ENCODE data around the gene TNN. TPM values are rescaled to one million over a fixed set of nuclear protein-coding genes. Genes with fewer than 3 reads are reported as not detected.
"Not testable (repeated sequence)": the region's sequence is repeated elsewhere in the genome, so short reads cannot be mapped to it uniquely, and the experiment has no call there.

TNN gene
- total RNA-seq, 2 experiments from 2014 or later: not detected

DNA sequence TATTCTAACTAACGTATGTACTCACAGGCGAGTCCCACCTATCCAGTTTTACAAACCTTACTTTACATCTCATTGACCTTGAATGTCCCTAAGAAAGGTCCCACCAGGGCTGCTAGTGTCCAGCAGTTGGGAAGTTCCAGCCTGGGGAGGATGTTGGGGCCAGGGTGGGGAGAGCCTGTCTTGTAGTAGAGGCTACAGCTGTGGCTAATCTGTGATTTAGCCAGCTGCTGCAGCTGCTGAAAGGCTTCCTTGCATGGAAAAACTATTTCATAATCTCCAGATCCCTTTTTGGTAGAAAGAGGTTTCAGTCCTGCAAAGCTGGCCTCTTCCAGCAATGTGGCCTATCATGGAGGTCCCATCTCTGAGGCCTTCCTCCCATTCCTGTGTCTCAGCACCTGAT, 23.1 kb downstream of the TNN start:
- intact Hi-C loops (cut with micrococcal nuclease): no loop called here
- no peak overlapping the region for H3K4me3 Mint-ChIP-seq
- no peak overlapping the region for H3K27ac Mint-ChIP-seq
- no peaks in the 10 kb centered on the region for H3K4me1 Mint-ChIP-seq (ENCODE audit: low read depth)
- no peaks in the 10 kb centered on the region for H3K27me3 Mint-ChIP-seq (ENCODE audit: low read depth)
- H3K36me3 Mint-ChIP-seq (ENCODE audit: low read depth): no peaks in the 10 kb centered on the region
- no peaks in the 10 kb centered on the region for H3K9me3 Mint-ChIP-seq
- no peak for DNase-seq
- CTCF ChIA-PET: interaction anchor here (1.6 kb wide), 1 partner anchor 34 kb away, joined by 5 read pairs; no protein-coding TSS in a partner anchor

DNA sequence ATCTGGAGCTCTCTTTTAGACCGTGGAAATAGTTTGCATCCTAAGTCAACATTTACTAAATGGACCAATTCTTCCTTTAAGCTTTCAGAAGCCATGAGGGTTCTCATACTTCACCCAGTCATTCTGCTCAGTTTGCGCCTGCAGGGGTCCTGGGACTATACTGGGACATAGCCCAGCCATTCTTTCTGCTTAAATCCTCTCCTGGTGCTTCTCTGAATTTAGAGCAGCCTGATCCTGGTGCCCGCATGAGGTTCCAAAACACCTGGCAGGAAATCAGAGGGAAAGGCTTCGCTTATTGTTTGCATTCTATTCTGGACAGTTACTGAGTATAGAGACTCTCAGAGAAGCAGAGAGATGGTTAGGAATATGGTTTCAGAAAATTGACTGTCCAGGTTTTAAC, 27.0 kb downstream of the TNN start:
- Mint-ChIP-seq H3K36me3 (ENCODE audit: low read depth) (no peaks in the 10 kb centered on the region), H3K4me3 (no peak overlapping the region), H3K27ac (no peak overlapping the region), H3K9me3 (no peaks in the 10 kb centered on the region), H3K4me1 (ENCODE audit: low read depth) (no peaks in the 10 kb centered on the region), H3K27me3 (ENCODE audit: low read depth) (no peaks in the 10 kb centered on the region)
- CTCF ChIA-PET: no interaction called here
- DNase-seq: no peak
- intact Hi-C loops (cut with micrococcal nuclease): no loop called here

DNA sequence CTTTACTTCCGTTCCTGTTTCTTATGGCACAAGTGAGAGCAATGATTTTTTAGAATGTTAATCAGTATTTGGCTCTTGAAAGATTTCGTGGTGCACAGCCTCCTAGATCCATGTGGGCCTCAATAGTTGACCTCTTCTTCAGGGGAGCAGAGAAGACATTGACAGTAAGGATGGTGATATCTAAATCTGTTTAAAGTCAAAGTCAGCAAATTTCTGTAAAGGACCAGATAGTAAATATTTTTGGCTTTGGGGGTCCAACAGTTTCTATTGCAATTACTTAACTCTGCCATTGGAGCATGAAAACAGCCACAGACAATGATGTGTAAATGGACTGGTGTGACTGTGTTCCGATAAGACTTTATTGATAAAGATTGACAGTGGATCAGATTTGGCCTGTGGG, 27.4 kb downstream of the TNN start:
- no peak for DNase-seq
- CTCF ChIA-PET: no interaction called here
- H3K36me3 Mint-ChIP-seq (ENCODE audit: low read depth): no peaks in the 10 kb centered on the region

DNA sequence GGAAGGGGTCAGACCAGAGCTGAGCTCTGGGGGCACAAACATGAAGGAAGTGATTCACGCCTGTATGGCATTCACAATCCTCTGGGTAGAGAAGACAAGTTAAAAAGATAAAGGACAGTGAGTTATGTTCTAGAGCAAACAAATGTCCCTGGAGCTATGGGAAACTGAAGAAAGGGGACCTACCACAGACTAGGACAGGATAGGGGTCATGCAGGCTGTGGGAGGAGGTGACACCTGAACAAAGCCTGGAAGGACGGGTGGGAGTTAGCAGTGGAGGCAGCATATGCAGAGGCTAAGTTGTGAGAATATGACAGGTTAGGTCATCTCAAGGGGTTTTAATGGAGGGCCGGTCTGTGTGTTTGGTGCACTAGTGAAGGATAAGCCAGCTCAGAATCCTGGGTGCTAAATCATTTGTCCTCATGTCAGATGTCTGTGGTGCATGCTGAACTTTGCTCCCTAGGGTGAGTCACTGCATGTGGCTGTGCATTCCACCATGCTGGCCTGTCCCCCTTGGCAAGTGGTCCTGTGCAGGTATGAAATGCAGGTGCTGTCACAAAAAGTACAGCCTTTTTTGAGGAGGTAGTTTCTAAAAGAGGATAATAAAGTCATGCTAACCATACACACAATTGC, 28.5 kb downstream of the TNN start:
- no peaks in the 10 kb centered on the region for H3K36me3 Mint-ChIP-seq (ENCODE audit: low read depth)

More for the DNA sequence above, 27.4 kb downstream of the TNN start:
- Mint-ChIP-seq H3K9me3 (no peaks in the 10 kb centered on the region), H3K4me3 (no peak overlapping the region), H3K27ac (no peak overlapping the region), H3K4me1 (ENCODE audit: low read depth) (no peaks in the 10 kb centered on the region), H3K27me3 (ENCODE audit: low read depth) (no peaks in the 10 kb centered on the region)
- intact Hi-C loops (cut with micrococcal nuclease): no loop called here

DNA sequence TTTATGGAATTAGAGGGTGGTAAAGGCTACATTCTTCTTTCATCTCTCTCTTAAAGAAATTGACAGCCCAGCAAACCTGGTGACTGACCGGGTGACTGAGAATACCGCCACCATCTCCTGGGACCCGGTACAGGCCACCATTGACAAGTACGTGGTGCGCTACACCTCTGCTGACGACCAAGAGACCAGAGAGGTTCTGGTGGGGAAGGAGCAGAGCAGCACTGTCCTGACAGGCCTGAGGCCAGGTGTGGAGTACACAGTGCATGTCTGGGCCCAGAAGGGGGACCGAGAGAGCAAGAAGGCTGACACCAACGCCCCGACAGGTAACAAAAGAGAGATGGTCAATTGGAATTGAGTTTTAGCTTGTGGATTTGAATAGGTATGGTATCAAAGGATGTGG, 29.7 kb downstream of the TNN start:
- Mint-ChIP-seq H3K27me3 (ENCODE audit: low read depth) (no peaks in the 10 kb centered on the region), H3K9me3 (no peaks in the 10 kb centered on the region), H3K4me3 (no peak overlapping the region), H3K4me1 (ENCODE audit: low read depth) (no peaks in the 10 kb centered on the region), H3K27ac (no peak overlapping the region), H3K36me3 (ENCODE audit: low read depth) (no peaks in the 10 kb centered on the region)
- DNase-seq: no peak
- intact Hi-C loops (cut with micrococcal nuclease): no loop called here
- CTCF ChIA-PET: no interaction called here

More for the DNA sequence above, 28.5 kb downstream of the TNN start:
- CTCF ChIA-PET: no interaction called here
- H3K4me1 Mint-ChIP-seq (ENCODE audit: low read depth): no peaks in the 10 kb centered on the region
- DNase-seq: no peak
- no peak overlapping the region for H3K27ac Mint-ChIP-seq
- no peaks in the 10 kb centered on the region for H3K9me3 Mint-ChIP-seq
- no peak overlapping the region for H3K4me3 Mint-ChIP-seq
- intact Hi-C loops (cut with micrococcal nuclease): no loop called here
- no peaks in the 10 kb centered on the region for H3K27me3 Mint-ChIP-seq (ENCODE audit: low read depth)

DNA sequence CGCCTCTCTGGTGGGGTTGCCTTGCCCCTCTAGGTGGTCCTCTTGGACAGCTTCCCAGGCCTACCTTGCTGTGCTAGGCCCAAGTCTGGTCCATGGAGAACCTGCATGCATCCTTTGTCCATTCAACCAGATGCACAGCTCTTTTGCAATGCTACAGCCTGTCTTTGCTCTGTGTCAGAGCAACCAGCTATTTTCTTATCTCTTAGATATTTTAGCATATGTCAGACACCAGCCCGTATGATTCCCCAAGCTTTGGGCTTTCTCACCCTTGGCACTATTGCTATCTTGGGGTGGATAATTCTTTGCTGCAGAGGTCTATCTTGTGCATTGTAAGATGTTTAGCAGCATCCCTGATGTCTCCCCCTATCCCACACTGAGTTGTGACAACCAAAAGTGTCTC, 32.3 kb downstream of the TNN start:
- no peak overlapping the region for H3K4me3 Mint-ChIP-seq
- no peaks in the 10 kb centered on the region for H3K36me3 Mint-ChIP-seq (ENCODE audit: low read depth)
- no peak for DNase-seq
- no peaks in the 10 kb centered on the region for H3K9me3 Mint-ChIP-seq
- intact Hi-C loops (cut with micrococcal nuclease): no loop called here
- CTCF ChIA-PET: interaction anchor here (0.7 to 1.2 kb wide), 2 partner anchors 13 to 70 kb away, joined by 3 read pairs; no protein-coding TSS in a partner anchor
- no peak overlapping the region for H3K27ac Mint-ChIP-seq
- H3K27me3 Mint-ChIP-seq (ENCODE audit: low read depth): no peaks in the 10 kb centered on the region
- no peaks in the 10 kb centered on the region for H3K4me1 Mint-ChIP-seq (ENCODE audit: low read depth)

DNA sequence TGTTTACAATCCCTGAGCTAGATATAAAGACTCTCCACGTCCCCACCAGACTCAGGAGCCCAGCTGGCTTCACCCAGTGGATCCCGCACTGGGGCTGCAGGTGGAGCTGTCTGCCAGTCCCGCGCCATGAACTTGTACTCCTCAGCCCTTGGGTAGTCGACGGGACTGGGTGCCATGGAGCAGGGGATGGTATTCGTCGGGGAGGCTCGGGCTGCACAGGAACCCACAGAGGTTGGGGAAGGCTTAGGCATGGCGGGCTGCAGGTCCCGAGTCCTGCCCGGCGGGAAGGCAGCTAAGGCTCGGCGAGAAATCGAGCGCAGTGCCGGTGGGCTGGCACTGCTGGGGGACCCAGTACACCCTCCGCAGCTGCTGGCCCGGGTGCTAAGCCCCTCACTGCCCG, 34.5 kb downstream of the TNN start:
- H3K4me3 Mint-ChIP-seq; H3K27ac Mint-ChIP-seq; H3K36me3 Mint-ChIP-seq (ENCODE audit: low read depth); intact Hi-C loops (cut with micrococcal nuclease); H3K4me1 Mint-ChIP-seq (ENCODE audit: low read depth); H3K27me3 Mint-ChIP-seq (ENCODE audit: low read depth); H3K9me3 Mint-ChIP-seq; DNase-seq; CTCF ChIA-PET: not testable (repeated sequence)

DNA sequence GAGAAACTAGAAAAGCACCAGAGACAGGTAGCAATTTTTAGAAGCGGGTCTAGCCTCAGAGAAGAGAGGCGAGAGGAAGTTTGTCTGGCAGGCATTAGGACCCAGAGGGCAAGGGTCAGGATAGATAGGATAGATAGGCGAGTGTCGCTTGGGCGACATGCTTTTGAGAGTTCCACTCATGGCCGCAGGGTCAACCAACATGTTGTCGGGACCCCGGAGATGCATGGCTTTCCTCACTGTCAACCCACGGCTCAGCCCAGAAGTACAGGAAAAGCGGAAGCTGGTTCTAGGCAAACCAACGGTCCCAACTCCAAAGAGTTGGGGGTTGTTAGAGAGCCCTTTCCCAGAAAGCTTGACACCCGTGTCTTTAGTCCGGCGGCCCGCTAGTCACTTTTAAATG, 38.9 kb downstream of the TNN start:
- H3K36me3 Mint-ChIP-seq (ENCODE audit: low read depth): not testable (repeated sequence)

DNA sequence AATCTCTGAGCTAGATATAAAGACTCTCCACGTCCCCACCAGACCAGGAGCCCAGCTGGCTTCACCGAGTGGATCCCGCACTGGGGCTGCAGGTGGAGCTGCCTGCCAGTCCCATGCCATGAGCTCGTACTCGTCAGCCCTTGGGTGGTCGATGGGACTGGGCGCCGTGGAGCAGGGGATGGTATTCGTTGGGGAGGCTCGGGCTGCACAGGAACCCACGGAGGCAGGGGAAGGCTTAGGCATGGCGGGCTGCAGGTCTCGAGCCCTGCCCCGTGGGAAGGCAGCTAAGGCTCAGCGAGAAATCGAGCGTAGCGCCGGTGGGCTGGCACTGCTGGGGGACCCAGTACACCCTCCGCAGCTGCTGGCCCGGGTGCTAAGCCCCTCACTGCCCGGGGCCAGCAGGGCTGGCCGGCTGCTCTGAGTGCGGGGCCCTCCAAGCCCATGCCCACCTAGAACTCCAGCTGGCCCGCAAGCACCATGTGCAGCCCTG, 40.7 kb downstream of the TNN start:
- H3K36me3 Mint-ChIP-seq (ENCODE audit: low read depth); DNase-seq; H3K4me3 Mint-ChIP-seq; intact Hi-C loops (cut with micrococcal nuclease); H3K27ac Mint-ChIP-seq; H3K27me3 Mint-ChIP-seq (ENCODE audit: low read depth); H3K9me3 Mint-ChIP-seq; H3K4me1 Mint-ChIP-seq (ENCODE audit: low read depth): not testable (repeated sequence)
- CTCF ChIA-PET: interaction anchor here (0.8 kb wide), 1 partner anchor 17 kb away, joined by 3 read pairs; no protein-coding TSS in a partner anchor

More for the DNA sequence above, 38.9 kb downstream of the TNN start:
- H3K4me3 Mint-ChIP-seq; intact Hi-C loops (cut with micrococcal nuclease); CTCF ChIA-PET; H3K27me3 Mint-ChIP-seq (ENCODE audit: low read depth); H3K9me3 Mint-ChIP-seq; DNase-seq; H3K27ac Mint-ChIP-seq; H3K4me1 Mint-ChIP-seq (ENCODE audit: low read depth): not testable (repeated sequence)

DNA sequence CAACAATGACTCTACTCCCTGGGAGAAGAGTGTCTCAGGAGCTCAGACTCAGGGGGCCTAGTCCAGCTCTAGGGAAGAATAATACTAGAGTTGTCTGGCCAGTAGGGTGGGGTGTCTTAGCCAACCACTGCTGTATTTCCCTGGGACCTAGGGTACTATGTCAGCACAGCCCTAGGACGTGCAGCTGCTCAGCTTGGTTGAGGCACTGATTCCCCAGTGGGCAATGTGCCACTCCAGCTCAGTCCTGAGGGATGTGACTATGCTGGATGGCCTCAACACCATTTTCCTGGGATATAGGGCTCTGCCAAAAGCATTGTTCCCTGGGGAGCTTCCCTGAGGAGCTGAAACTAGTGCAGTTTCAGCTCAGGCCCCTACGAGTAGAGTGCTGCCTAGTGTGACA, 47.4 kb downstream of the TNN start:
- Mint-ChIP-seq H3K4me3 (no peak overlapping the region), H3K27ac (no peak overlapping the region), H3K36me3 (ENCODE audit: low read depth) (peaks cover 2% of the 10 kb centered on the region), H3K4me1 (ENCODE audit: low read depth) (no peaks in the 10 kb centered on the region), H3K27me3 (ENCODE audit: low read depth) (peaks cover 2% of the 10 kb centered on the region), H3K9me3 (peaks cover 18% of the 10 kb centered on the region)
- intact Hi-C loops (cut with micrococcal nuclease): no loop called here
- CTCF ChIA-PET: interaction anchor here (0.5 to 1.4 kb wide), 2 partner anchors 37 to 190 kb away, joined by 3 read pairs; no protein-coding TSS in a partner anchor
- DNase-seq: no peak

DNA sequence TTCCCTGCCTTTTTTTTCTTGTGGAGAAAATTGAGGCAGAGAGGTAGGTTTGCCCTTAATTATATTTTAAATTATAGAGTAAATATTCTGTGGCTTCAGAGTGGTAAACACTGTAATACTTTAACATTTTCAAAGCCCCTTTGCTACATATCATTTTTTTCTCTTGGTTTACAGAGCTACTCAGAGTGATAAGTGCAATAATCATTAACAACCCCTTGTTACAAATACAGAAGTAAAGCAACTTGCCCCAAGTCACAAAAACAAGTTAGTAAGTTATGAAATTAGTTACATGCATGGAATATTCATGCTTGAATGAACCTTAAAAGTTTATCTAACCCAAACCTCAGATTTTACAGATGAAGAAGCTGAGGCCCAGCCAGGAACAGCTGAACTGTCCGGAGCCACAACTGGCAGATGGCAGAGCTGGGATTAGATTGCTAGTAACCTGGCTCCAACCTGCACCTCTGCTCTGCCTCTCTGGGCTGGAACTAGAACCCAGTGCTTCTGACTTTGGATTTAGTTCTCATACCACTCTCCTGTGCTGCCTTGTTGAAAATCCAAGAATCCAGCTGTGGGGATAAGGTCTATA, 48.7 kb downstream of the TNN start:
- Mint-ChIP-seq H3K36me3 (ENCODE audit: low read depth) (peaks cover 2% of the 10 kb centered on the region), H3K4me1 (ENCODE audit: low read depth) (no peaks in the 10 kb centered on the region), H3K9me3 (peaks cover 18% of the 10 kb centered on the region), H3K4me3 (no peak overlapping the region), H3K27ac (no peak overlapping the region), H3K27me3 (ENCODE audit: low read depth) (peaks cover 2% of the 10 kb centered on the region)
- DNase-seq: no peak
- intact Hi-C loops (cut with micrococcal nuclease): no loop called here
- CTCF ChIA-PET: interaction anchor here (1.4 kb wide), 1 partner anchor 36 kb away, joined by 3 read pairs; no protein-coding TSS in a partner anchor

DNA sequence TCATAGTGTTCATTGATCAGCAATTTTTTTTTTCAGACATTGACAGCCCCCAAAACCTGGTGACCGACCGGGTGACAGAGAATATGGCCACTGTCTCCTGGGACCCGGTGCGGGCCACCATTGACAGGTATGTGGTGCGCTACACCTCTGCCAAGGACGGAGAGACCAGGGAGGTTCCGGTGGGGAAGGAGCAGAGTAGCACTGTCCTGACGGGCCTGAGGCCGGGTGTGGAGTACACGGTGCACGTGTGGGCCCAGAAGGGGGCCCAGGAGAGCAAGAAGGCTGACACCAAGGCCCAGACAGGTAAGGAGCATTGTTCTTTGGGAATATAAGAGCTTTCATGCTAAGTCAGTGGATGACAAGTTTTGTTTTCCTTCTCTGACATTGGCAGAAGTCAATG, 49.3 kb downstream of the TNN start:
- peaks cover 2% of the 10 kb centered on the region for H3K36me3 Mint-ChIP-seq (ENCODE audit: low read depth)
- DNase-seq: no peak
- no peak overlapping the region for H3K27ac Mint-ChIP-seq
- CTCF ChIA-PET: no interaction called here
- intact Hi-C loops (cut with micrococcal nuclease): no loop called here
- H3K27me3 Mint-ChIP-seq (ENCODE audit: low read depth): peaks cover 2% of the 10 kb centered on the region
- H3K9me3 Mint-ChIP-seq: peaks cover 18% of the 10 kb centered on the region
- H3K4me3 Mint-ChIP-seq: no peak overlapping the region
- no peaks in the 10 kb centered on the region for H3K4me1 Mint-ChIP-seq (ENCODE audit: low read depth)

All from activated naive CD4-positive, alpha-beta T cell treated with anti-CD3 and anti-CD28 coated beads for 36 hours (primary cell).